ENCODE data around the gene HUNK. TPM values are rescaled to one million over a fixed set of nuclear protein-coding genes. Genes with fewer than 3 reads are reported as not detected.

HUNK gene
- total RNA-seq, 1 experiment from 2014 or later, result 7.0 TPM

GRCh38 chr21:31917108-31917507, 44.3 kb downstream of the HUNK start (continued):
- TF ChIP-seq ATF2 (CRISPR knock-in tag; IDR thresholded peaks at IDR 0.05; ENCODE audit: borderline replicate concordance, low read depth), result no peak
- TF ChIP-seq ZNF423 (CRISPR knock-in tag; IDR thresholded peaks at IDR 0.05), result no peak
- TF ChIP-seq HMGXB4 (CRISPR knock-in tag; IDR thresholded peaks at IDR 0.05), result no peak
- TF ChIP-seq NR1H2 (CRISPR knock-in tag; IDR thresholded peaks at IDR 0.05), result no peak
- TF ChIP-seq ATF3 (CRISPR knock-in tag; conservative IDR thresholded peaks at IDR 0.05), result no peak
- no peak for TF ChIP-seq OVOL2 (CRISPR knock-in tag; IDR thresholded peaks at IDR 0.05; ENCODE audit: borderline replicate concordance)
- no peak for TF ChIP-seq CREB1 (CRISPR knock-in tag; IDR thresholded peaks at IDR 0.05)
- TF ChIP-seq JAZF1 (CRISPR knock-in tag; IDR thresholded peaks at IDR 0.05), result no peak

GRCh38 chr21:31918250-31918775, 45.5 kb downstream of the HUNK start:
- ChIA-PET CTCF (no interaction called here), POLR2A (no interaction called here)
- H3K4me1 Mint-ChIP-seq, result peaks cover 16% of the 10 kb centered on the region
- H3K36me3 Mint-ChIP-seq, result peaks cover 12% of the 10 kb centered on the region
- peaks cover 28% of the 10 kb centered on the region for H3K9me3 Mint-ChIP-seq
- ATAC-seq, result no peak
- no peak overlapping the region for H3K4me3 Mint-ChIP-seq
- DNase-seq (ENCODE audit: low spot score), result no peak
- no peak overlapping the region for H3K27ac Mint-ChIP-seq
- TF ChIP-seq ZNF317 (CRISPR knock-in tag; IDR thresholded peaks at IDR 0.05; ENCODE audit: borderline replicate concordance, low read depth) (no peak), HMGA2 (CRISPR knock-in tag; IDR thresholded peaks at IDR 0.05) (no peak)
- no peaks in the 10 kb centered on the region for H3K27me3 Mint-ChIP-seq (ENCODE audit: low read depth)

- ChIA-PET POLR2A (no interaction called here), CTCF (no interaction called here)
- no peak for ATAC-seq
- DNase-seq (ENCODE audit: low spot score), result no peak
- no peak overlapping the region for H3K4me3 Mint-ChIP-seq
- H3K9me3 Mint-ChIP-seq, result peaks cover 28% of the 10 kb centered on the region
- H3K27ac Mint-ChIP-seq, result no peak overlapping the region
- TF ChIP-seq NFATC4 (CRISPR knock-in tag; IDR thresholded peaks at IDR 0.05), result no peak
- peaks cover 3% of the 10 kb centered on the region for H3K4me1 Mint-ChIP-seq
- H3K27me3 Mint-ChIP-seq (ENCODE audit: low read depth), result no peaks in the 10 kb centered on the region
- peaks cover 16% of the 10 kb centered on the region for H3K36me3 Mint-ChIP-seq
Measured at GRCh38 chr21:31920275-31920674, 47.5 kb downstream of the HUNK start.

GRCh38 chr21:31921079-31921478, 48.3 kb downstream of the HUNK start:
- POLR2A ChIA-PET, result no interaction called here
- DNase-seq (ENCODE audit: low spot score) (no peak), ATAC-seq (no peak)
- no peak overlapping the region for H3K4me3 Mint-ChIP-seq
- no peaks in the 10 kb centered on the region for H3K4me1 Mint-ChIP-seq
- no peaks in the 10 kb centered on the region for H3K27me3 Mint-ChIP-seq (ENCODE audit: low read depth)
- peaks cover 31% of the 10 kb centered on the region for H3K9me3 Mint-ChIP-seq
- no peak overlapping the region for H3K27ac Mint-ChIP-seq
- no peak for TF ChIP-seq ERG (CRISPR knock-in tag; IDR thresholded peaks at IDR 0.05)
- no peak for TF ChIP-seq TEAD4 (CRISPR knock-in tag; IDR thresholded peaks at IDR 0.05)
- TF ChIP-seq CTCF (IDR thresholded peaks at IDR 0.05), result no peak
- TF ChIP-seq ZBTB21 (CRISPR knock-in tag; IDR thresholded peaks at IDR 0.05; ENCODE audit: borderline replicate concordance), result no peak
- no peak for TF ChIP-seq ZNF121 (CRISPR knock-in tag; IDR thresholded peaks at IDR 0.05)
- CTCF ChIA-PET, result no interaction called here
- peaks cover 18% of the 10 kb centered on the region for H3K36me3 Mint-ChIP-seq
